Right lobe of liver (tissue), 6 donors: ENCODE results near the gene HSF4. TPM values are rescaled to one million over a fixed set of nuclear protein-coding genes. Genes with fewer than 3 reads are reported as not detected.

Experiments
- ATAC-seq, 4 donors: fragments of 200-7000 bp; cut with Tn5 transposase; one replicate each; pipeline ENCODE4 v1.9.1; 2020; ENCODE audit warnings: mild to moderate bottlenecking in 4 of 4, moderate library complexity in 4 of 4
- DNase-seq, 3 donors: peaks; one replicate each; pipeline ENCODE4 v3.0.0-alpha.2; 2020
- H3K27ac ChIP-seq, 3 donors: fragments of 200-600 bp; one replicate each; pipeline ENCODE4 v1.8.0; 2022
- H3K27me3 ChIP-seq, 2 donors: fragments of 200-600 bp; one replicate each; pipeline ENCODE4 v1.8.0; 2022
- H3K36me3 ChIP-seq, 4 donors: fragments of 200-600 bp; sonication (generic) in 1 of 4; one replicate each; pipeline versions ENCODE4 v1.5.1 to v1.8.0; 2017 to 2022; ENCODE audit warnings: control low read depth in 1 of 4
- H3K4me1 ChIP-seq, 4 donors: fragments of 200-600 bp; sonication (generic) in 1 of 4; one replicate each; pipeline versions ENCODE4 v1.5.1 to v1.8.0; 2017 to 2022; ENCODE audit warnings: control low read depth in 1 of 4
- H3K4me3 ChIP-seq, 3 donors: fragments of 200-600 bp; one replicate each; pipeline ENCODE4 v1.8.0; 2022
- H3K9me3 ChIP-seq, 4 donors: fragments of 200-600 bp; sonication (generic) in 1 of 4; one replicate each; pipeline versions ENCODE4 v1.5.1 to v1.8.0; 2017 to 2022; ENCODE audit warnings: control low read depth in 1 of 4
- CTCF ChIP-seq, 4 donors: fragments of 200-600 bp in 3 of 4; fragments of 450-650 bp in 1 of 4; IDR thresholded peaks; one replicate each; pipeline versions ENCODE4 v1.5.1 to v1.8.0; 2016 to 2022; ENCODE audit warnings: antibody characterized with exemption in 4 of 4, mild to moderate bottlenecking in 2 of 4
- POLR2A ChIP-seq: fragments of 450-650 bp; IDR thresholded peaks from one replicate; pipeline ENCODE4 v1.6.1; 2017; ENCODE audit warnings: antibody characterized with exemption, mild to moderate bottlenecking
- WGBS: methylation state at CpG from one replicate; pipeline ENCODE4 v1.1.6; 2018; ENCODE audit warnings: low coverage, low lambda C conversion rate; ENCODE audit not compliant: insufficient coverage; ENCODE audit errors: missing lambda C conversion rate; 5-methylcytosine and 5-hydroxymethylcytosine counted together
- intact Hi-C, 2 donors: fragments of 100-400 bp; cut with DNase I; formaldehyde crosslinking; loops; one replicate each; pipeline versions ENCODE4 v1.11.2 to v1.14.1; 2022
- total RNA-seq, 6 experiments: library from RNA; depleted of rRNA in 2 of 6; stranded (reverse); fragments of >200 nt in 2 of 6; fragmentation: NEBNext Ultra II Directional in 3 of 6; extraction: Animal tissue kit (Norgen Biotek cat#: 25700) in 3 of 6; gene quantifications; one replicate each; pipeline versions ENCODE4 v1.1.0 to v1.2.4, GENCODE V29; 2016 to 2023
- donor health status: DM: no; HTN: yes; CAD: no.
- donor health status: DM: no; HTN: no; CAD: no.
- donor health status: DM: no; HTN: no; CAD: no.
- donor health status: DM: no; HTN: yes; CAD: no.
- donor health status: DM: no; HTN: yes; CAD: no.

HSF4 gene
- total RNA-seq, 6 experiments from 2014 or later, result 10.4 to 44.1 (median 30.1) TPM

GRCh38 chr16:67165121-67166078 is 855 bp downstream of the HSF4 start:
- H3K27me3 ChIP-seq, result no peaks in the 10 kb centered on the region
- TF ChIP-seq POLR2A (no peak), CTCF (IDR thresholded peaks at IDR 0.05) (no peak)
- H3K36me3 ChIP-seq, result no peaks in the 10 kb centered on the region
- DNase-seq, result peak in 1 of 3 donors; percentile 46
- H3K4me3 ChIP-seq, result peak overlapping the region; percentile 41 to 47 (median 43)
- no peak for ATAC-seq
- H3K27ac ChIP-seq, result no peak overlapping the region
- 37% methylated on average over 15 of the region's 85 CpGs for WGBS
- intact Hi-C loops, result no loop called here
- H3K4me1 ChIP-seq, result peaks cover 0 to 43% (median 19%) of the 10 kb centered on the region in 4 donors
- no peaks in the 10 kb centered on the region for H3K9me3 ChIP-seq

GRCh38 chr16:67166110-67166547 is 1.6 kb downstream of the HSF4 start:
- H3K27me3 ChIP-seq, result no peaks in the 10 kb centered on the region
- no peak for ATAC-seq
- TF ChIP-seq CTCF (IDR thresholded peaks at IDR 0.05), result no peak
- TF ChIP-seq POLR2A, result no peak
- no peak overlapping the region for H3K4me3 ChIP-seq
- DNase-seq, result no peak
- H3K4me1 ChIP-seq, result peaks cover 0 to 41% (median 18%) of the 10 kb centered on the region in 4 donors
- H3K27ac ChIP-seq, result no peak overlapping the region
- no peaks in the 10 kb centered on the region for H3K9me3 ChIP-seq
- 54% methylated on average over 5 of the region's 18 CpGs for WGBS
- intact Hi-C loops, result no loop called here
- no peaks in the 10 kb centered on the region for H3K36me3 ChIP-seq

- H3K9me3 ChIP-seq, result no peaks in the 10 kb centered on the region
- intact Hi-C loops, result no loop called here
- H3K27me3 ChIP-seq, result no peaks in the 10 kb centered on the region
- DNase-seq, result peak in 1 of 3 donors; percentile 42
- no peaks in the 10 kb centered on the region for H3K36me3 ChIP-seq
- WGBS, result 96% methylated on average over 3 of the region's 5 CpGs
- H3K27ac ChIP-seq, result no peak overlapping the region
- TF ChIP-seq CTCF (IDR thresholded peaks at IDR 0.05), result no peak
- no peak overlapping the region for H3K4me3 ChIP-seq
- no peak for ATAC-seq
- peaks cover 0 to 36% (median 15%) of the 10 kb centered on the region in 4 donors for H3K4me1 ChIP-seq
These were observed 2.1 kb downstream of the HSF4 start for GRCh38 chr16:67166598-67167168.

GRCh38 chr16:67167588-67167987 is 3.0 kb downstream of the HSF4 start:
- no peaks in the 10 kb centered on the region for H3K36me3 ChIP-seq
- DNase-seq, result peak in 1 of 3 donors; percentile 42
- H3K27ac ChIP-seq, result no peak overlapping the region
- H3K4me3 ChIP-seq, result no peak overlapping the region
- intact Hi-C loops, result no loop called here
- H3K9me3 ChIP-seq, result no peaks in the 10 kb centered on the region
- TF ChIP-seq CTCF (IDR thresholded peaks at IDR 0.05) (no peak), POLR2A (no peak)
- no peaks in the 10 kb centered on the region for H3K27me3 ChIP-seq
- no peak for ATAC-seq
- no CpG with 5 or more reads among the region's 7 CpGs for WGBS
- peaks cover 0 to 36% (median 14%) of the 10 kb centered on the region in 4 donors for H3K4me1 ChIP-seq
